GM12874 (cell line): Measurements from ENCODE around the gene ARMH1.

Experiments
- TF ChIP-seq, protein P1 (sequence below): IDR thresholded peaks from 2 replicates; pipeline ENCODE4 v1.5.1; 2011; ENCODE audit warnings: low read depth, mild to moderate bottlenecking, control low read depth, low read length, moderate library complexity; ENCODE audit not compliant: insufficient read depth

The ARMH1 gene

GRCh38 chr1:44679468-44679867, 5.0 kb downstream of the ARMH1 start:
- TF ChIP-seq, protein P1, sequence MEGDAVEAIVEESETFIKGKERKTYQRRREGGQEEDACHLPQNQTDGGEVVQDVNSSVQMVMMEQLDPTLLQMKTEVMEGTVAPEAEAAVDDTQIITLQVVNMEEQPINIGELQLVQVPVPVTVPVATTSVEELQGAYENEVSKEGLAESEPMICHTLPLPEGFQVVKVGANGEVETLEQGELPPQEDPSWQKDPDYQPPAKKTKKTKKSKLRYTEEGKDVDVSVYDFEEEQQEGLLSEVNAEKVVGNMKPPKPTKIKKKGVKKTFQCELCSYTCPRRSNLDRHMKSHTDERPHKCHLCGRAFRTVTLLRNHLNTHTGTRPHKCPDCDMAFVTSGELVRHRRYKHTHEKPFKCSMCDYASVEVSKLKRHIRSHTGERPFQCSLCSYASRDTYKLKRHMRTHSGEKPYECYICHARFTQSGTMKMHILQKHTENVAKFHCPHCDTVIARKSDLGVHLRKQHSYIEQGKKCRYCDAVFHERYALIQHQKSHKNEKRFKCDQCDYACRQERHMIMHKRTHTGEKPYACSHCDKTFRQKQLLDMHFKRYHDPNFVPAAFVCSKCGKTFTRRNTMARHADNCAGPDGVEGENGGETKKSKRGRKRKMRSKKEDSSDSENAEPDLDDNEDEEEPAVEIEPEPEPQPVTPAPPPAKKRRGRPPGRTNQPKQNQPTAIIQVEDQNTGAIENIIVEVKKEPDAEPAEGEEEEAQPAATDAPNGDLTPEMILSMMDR, result no peak

GRCh38 chr1:44681905-44682882, 7.7 kb downstream of the ARMH1 start:
- TF ChIP-seq, protein P1, result no peak

GRCh38 chr1:44682883-44683265, 8.4 kb downstream of the ARMH1 start:
- TF ChIP-seq, protein P1, result no peak

DNA sequence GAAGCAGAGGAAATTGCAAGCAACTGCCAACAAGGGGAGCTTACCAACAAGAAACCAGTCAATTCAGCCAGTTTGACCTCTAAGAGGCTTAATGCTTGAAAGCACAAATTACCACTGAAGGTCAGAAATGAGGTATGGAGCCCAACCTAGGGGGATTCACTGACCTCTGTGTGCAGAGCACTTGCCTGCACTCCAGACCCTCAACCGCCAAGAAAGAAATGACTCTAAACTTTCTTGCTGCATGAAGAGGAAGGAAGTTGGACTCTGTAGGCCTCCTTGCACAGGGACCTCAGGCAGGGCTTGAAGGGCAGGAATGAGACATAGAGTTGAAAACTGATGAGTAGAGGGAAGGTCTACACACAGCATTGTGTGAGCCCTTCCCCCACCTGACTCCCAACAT, 10.0 kb downstream of the ARMH1 start:
- TF ChIP-seq, protein P1, result no peak

DNA sequence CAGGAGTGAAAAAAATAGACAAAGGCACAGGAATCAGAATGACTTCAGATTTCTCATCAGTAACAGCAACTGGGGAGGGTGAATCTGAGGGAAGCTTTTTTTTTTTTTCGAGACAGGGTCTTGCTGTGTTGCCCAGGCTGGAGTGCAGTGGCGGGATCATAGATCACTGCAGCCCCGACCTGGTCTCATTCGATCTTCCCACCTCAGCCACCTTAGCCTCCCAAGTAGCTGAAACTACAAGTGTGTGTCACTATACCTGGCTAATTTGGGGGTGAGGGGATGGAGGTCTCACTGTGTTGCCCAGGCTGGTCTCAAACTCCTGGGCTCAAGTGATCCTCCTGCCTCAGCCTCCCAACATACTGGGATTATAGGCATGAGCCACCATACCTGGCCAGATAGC, 10.7 kb downstream of the ARMH1 start:
- TF ChIP-seq, protein P1, result no peak

- TF ChIP-seq, protein P1, result no peak
These were observed 11.4 kb downstream of the ARMH1 start for GRCh38 chr1:44685881-44686280.

- TF ChIP-seq, protein P1, result no peak
These were observed 14.4 kb downstream of the ARMH1 start for GRCh38 chr1:44688760-44689446.
